NCI-H69 (cell line): Measurements from ENCODE around the gene MAGI2.
A peak's percentile ranks its signal among the peaks of the same experiment; 100 is the strongest.
"Not testable (repeated sequence)": the region's sequence is repeated elsewhere in the genome, so short reads cannot be mapped to it uniquely, and the experiment has no call there.

Experiments used
- DNase-seq: peaks from one replicate; lab custom pipeline; 2025; lab: John Stamatoyannopoulos, UW

Gene MAGI2

GRCh38 chr7:79055722-79056415, 397.6 kb downstream of the MAGI2 start:
- peak; percentile 40 for DNase-seq

- no peak for DNase-seq
Observed at GRCh38 chr7:79051915-79052314, 401.6 kb downstream of the MAGI2 start.

GRCh38 chr7:79050603-79051002, 402.9 kb downstream of the MAGI2 start:
- DNase-seq, result peak; percentile 46

- no peak for DNase-seq
Observed at GRCh38 chr7:79046061-79046460, 407.4 kb downstream of the MAGI2 start.

GRCh38 chr7:79037001-79037400, 416.5 kb downstream of the MAGI2 start:
- DNase-seq, result no peak

- DNase-seq, result no peak
Observed at GRCh38 chr7:79036356-79036755, 417.1 kb downstream of the MAGI2 start.

- DNase-seq, result no peak
Observed at GRCh38 chr7:79035858-79036257, 417.6 kb downstream of the MAGI2 start.

- peak; percentile 16 for DNase-seq
Observed at GRCh38 chr7:79034730-79035129, 418.7 kb downstream of the MAGI2 start.

GRCh38 chr7:79019711-79020110, 433.8 kb downstream of the MAGI2 start:
- DNase-seq, result not testable (repeated sequence)

- no peak for DNase-seq
Observed at GRCh38 chr7:79011921-79012320, 441.5 kb downstream of the MAGI2 start.

GRCh38 chr7:79009647-79010046, 443.8 kb downstream of the MAGI2 start:
- DNase-seq, result no peak

GRCh38 chr7:79008786-79009185, 444.7 kb downstream of the MAGI2 start:
- DNase-seq, result peak; percentile 40

- no peak for DNase-seq
Observed at GRCh38 chr7:78996013-78996412, 457.5 kb downstream of the MAGI2 start.

GRCh38 chr7:78993341-78993740, 460.1 kb downstream of the MAGI2 start:
- no peak for DNase-seq

GRCh38 chr7:78985509-78985908, 468.0 kb downstream of the MAGI2 start:
- no peak for DNase-seq

- DNase-seq, result no peak
Observed at GRCh38 chr7:78983483-78983882, 470.0 kb downstream of the MAGI2 start.

GRCh38 chr7:78970440-78970916, 483.0 kb downstream of the MAGI2 start:
- peak; percentile 8 for DNase-seq

- DNase-seq, result peak; percentile 85
Observed at GRCh38 chr7:78968951-78969350, 484.5 kb downstream of the MAGI2 start.

- not testable (repeated sequence) for DNase-seq
Observed at GRCh38 chr7:78967561-78967960, 485.9 kb downstream of the MAGI2 start.

GRCh38 chr7:78967046-78967445, 486.4 kb downstream of the MAGI2 start:
- peak; percentile 6 for DNase-seq

GRCh38 chr7:78959477-78959876, 494.0 kb downstream of the MAGI2 start:
- no peak for DNase-seq

GRCh38 chr7:78955329-78955728, 498.1 kb downstream of the MAGI2 start:
- DNase-seq, result no peak

GRCh38 chr7:78953726-78954363, 499.6 kb downstream of the MAGI2 start:
- DNase-seq, result no peak

- DNase-seq, result no peak
Observed at GRCh38 chr7:78953090-78953489, 500.4 kb downstream of the MAGI2 start.
